Hepatic stellate cell (primary cell): ENCODE data around the gene TMEM175.

ENCODE experiments used
- DNase-seq: peaks from one replicate; pipeline ENCODE4 v3.0.0; 2011; ENCODE audit warnings: low spot score

TMEM175 gene

GRCh38 chr4:931960-932712, at the start of gene TMEM175, which contains the start of gene GAK:
Gene TMEM175 (plus strand): TSS chr4:932460. CDS start chr4:947740, 15,280 bp downstream.
Gene GAK (minus strand): TSS chr4:932316. CDS start chr4:932187, 129 bp downstream.
- DNase-seq, result peak; percentile 100

GRCh38 chr4:882646-883045, 49.6 kb upstream of the TMEM175 start:
- DNase-seq, result no peak

DNA sequence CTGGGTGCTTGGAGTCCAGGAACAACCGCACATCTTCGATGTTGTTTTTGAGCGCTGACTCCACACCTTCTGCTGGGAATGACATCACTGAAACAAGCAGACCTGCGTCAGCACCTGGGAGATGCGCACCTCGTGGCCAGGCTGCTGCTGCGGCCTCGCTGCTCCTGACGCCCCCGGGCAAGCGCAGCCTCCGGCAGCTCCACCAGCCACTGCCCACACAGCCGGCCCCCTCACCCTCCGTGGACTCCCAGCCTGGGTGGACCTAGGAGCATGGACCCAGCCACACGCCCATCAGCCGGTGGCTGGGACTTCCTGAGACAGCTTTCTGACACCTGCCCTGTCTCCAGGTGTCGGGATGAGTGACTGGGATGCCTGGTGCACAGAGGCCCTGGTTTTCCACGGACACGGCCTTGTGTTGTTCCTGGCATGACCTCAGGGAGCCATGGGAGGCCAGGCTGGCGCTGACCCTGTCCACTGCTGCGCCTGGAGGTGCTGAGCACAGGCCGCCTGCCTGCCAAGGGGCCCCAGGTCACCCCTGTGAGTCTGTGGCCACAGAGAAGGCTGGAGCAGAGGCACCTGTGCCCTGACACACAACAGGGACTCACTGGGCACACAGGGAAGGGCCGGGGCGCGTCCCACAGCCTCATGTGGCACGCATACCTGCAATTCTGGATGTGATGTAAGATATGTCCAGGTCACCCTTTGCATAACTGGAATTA, 48.7 kb upstream of the TMEM175 start:
- DNase-seq, result no peak

DNA sequence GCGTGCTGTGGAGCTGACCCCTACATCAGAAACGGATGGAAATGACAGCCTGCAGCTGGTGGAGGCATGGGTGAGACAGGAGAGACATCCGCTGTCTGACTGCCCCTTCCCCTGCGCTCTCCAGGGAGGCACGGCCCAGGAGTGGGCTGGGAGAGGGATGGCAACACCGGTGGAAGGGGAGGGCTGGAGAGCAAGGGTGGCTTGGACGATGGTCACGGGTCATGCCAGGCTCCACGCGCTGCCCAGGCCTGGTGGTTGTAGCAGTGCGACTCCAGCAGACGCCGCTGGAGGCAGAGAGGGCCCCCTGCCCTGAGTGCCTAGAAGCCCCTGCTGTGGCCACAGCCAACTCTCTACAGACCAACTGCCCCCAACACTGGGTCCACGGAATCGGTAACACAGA, 48.0 kb upstream of the TMEM175 start:
- DNase-seq, result no peak

- DNase-seq, result no peak
Measured at GRCh38 chr4:884896-885295, 47.4 kb upstream of the TMEM175 start.

GRCh38 chr4:885353-885752, 46.9 kb upstream of the TMEM175 start:
- no peak for DNase-seq

DNA sequence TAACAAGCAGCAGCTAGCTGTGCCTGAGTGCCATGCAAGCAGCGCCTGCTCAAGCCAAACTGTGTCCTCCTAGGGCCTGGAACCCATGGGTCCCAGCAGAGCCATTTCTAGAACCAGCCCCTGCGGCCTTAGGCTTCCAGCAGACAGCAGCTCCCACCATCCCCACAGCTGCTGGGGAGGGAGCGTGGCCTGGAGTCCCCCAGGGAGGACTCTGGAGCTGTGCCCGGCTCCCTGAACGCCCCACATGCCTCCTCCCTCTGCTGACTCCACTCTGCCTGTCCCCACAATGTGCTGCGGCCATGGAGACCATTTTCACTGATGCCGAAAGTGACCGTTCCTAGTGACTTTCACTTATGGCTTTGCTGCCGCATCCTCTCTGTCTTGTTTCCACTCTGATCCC, 46.0 kb upstream of the TMEM175 start:
- no peak for DNase-seq

DNA sequence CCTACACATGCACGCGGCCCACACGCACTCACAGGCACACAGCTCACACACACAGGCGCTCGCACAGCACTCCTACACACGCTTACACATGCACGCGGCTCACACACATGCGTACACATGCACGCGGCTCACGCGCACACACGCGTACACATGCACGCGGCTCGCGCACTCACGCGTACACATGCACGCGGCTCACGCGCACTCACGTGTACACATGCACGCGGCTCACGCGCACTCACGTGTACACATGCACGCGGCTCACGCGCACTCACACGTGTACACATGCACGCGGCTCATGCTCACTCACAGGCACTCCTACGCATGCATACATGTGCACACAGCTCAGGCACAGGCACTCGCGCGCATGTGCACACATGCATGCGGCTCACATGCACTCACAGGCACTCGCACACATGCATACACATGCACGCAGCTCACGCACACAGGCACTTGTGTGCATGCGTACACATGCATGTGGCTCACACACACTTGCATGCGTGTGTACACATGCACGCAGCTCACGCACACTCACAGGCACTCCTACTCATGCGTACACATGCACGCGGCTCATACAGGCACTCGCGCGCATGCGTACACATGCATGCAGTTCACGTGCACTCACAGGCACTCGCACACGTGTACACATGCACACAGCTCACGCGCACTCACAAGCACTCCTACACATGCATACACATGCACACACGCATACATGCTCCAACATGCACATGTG, 45.1 kb upstream of the TMEM175 start:
- DNase-seq, result no peak

DNA sequence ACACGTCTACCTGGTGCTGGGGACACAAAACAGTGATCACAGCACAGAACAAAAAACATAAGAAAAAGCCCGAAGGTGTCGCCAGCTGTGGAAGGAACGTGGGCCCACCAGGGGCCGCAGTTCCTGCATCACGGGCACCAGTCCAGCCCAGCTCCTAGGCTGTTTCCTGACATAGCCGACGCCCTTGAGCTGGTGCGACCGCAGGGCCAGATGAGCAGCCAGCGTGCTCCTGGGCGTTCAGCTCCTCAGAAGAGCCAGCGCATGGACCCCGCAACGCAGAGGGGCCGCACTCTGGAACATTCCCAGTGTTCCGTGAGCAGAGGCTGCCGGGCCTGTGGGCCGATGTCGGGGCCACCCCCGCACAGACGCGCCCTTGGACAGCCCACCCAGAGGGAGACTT, 44.2 kb upstream of the TMEM175 start:
- no peak for DNase-seq

- DNase-seq, result no peak
Measured at GRCh38 chr4:889516-889915, 42.7 kb upstream of the TMEM175 start.

GRCh38 chr4:890036-890695, 42.1 kb upstream of the TMEM175 start:
- DNase-seq, result no peak

GRCh38 chr4:891747-892146, 40.5 kb upstream of the TMEM175 start:
- DNase-seq, result no peak

GRCh38 chr4:892780-893179, 39.5 kb upstream of the TMEM175 start:
- no peak for DNase-seq

DNA sequence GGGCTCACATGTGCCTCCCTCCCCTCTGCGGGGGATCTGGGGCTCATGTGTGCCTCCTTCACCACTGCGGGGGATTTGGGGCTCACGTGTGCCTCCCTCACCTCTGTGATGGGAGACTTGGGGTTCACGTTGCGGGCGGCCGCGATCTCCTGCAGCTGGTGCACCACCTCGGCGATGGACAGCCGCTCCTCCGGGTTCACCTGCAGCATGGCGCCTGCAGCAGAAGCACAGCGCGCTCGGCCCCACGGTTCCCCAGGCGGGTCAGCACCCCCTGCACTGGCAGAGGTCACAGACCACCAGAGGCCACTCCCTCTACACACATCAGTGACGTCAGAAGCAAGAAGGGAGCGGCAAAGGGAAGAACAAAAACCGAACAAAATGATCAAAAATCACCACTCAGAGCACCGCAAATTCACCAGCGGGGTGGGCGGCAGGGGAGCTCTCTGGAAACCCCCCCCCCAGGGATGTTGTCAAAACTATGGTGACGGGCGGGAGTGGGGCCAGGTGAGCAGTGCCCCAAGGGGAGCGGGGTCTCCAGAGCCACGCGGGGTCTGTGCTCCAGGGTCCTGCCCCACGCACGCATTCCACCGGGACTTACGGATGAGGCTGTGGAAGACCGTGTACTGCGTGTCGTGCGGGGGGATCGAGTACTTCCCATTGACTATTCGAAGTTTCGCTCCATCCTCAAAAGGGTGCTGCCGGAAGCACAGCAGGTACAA, 38.8 kb upstream of the TMEM175 start:
- DNase-seq, result no peak

DNA sequence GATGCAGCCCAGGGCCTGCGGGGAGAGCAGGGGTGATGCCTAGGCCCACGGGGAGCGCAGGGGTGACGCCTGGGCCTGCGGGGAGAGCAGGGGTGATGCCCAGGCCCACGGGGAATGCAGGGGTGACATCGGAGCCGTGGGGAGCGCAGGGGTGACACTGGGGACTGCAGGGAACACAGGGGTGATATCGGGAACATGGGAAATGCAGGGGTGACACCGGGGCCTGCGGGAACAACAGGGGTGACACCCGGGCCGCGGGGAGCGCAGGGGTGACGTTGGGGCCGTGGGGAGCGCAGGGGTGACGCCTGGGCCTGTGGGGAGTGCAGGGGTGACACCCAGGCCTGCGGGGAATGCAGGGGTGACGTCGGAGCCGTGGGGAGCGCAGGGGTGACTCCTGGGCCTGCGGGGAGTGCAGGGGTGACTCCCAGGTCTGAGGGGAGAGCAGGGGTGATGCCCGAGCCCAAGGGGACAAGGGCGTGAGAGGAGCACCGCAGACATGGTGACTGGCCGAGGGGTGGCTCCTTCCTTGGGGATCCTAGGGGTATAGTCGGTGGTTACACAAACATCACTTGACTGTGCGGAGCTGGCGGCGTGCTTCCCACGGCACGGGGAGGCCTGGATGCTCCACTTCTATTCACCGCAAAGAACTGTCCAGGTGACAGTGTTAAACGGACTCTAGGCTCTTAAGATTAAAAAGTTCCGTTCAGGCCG, 38.1 kb upstream of the TMEM175 start:
- no peak for DNase-seq

GRCh38 chr4:895596-895995, 36.7 kb upstream of the TMEM175 start:
- no peak for DNase-seq

DNA sequence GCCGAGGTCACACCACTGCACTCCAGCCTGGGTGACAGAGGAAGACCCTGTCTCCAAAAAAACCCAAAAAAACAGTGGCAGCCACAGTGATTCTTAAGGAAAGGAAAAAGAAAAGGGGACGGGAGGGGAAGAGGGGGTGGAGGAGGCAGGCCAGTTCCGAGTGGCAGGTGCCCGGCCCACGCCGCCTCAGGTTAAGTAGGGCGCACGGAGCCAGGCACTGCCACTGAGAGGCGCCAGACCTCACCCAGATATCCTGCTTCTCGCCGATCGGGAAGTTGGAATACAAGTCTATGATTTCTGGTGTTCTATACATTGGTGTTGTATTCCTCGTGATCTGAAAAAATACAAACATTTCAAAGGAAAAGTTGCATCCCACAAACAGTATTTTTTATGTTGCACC, 36.0 kb upstream of the TMEM175 start:
- no peak for DNase-seq

GRCh38 chr4:896630-897029, 35.6 kb upstream of the TMEM175 start:
- DNase-seq, result no peak

GRCh38 chr4:898123-898522, 34.1 kb upstream of the TMEM175 start:
- no peak for DNase-seq

DNA sequence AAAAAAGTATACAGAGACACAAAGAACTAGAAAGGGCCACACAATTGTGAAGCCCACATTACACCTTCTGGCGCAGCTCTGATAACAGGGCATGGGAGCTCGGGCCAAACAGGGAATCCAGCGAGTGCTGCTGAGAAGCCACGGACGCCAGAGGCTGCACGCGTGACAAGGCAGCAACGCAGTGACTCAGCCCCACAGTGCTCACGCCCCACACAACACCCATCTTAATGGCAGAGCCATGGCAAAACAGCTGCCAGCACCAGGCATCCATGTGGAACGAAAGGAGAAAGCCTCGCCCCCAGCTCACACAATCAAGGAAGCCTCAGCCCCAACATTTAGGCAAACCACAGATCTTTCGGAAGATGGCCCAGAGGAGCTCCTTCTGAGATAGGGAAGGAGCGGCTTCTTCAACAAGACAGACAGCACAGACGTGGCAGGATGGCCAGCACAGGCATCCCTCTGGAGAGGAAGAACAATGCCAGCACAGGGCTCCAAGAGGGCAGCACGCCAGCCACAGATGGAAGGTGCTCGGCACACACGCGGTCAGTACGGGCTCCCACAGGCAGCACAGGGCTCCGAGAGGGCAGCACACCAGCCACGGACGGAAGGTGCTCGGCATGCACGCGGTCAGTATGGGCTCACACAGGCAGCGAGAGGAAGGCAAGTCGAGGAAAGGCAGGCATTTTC, 33.2 kb upstream of the TMEM175 start:
- DNase-seq, result no peak

GRCh38 chr4:899556-899906, 32.7 kb upstream of the TMEM175 start:
- DNase-seq, result no peak
